NCI-H2081 treated with DMSO at 0.1 percent for 48 hours (cell line): ENCODE measurements around the gene RABAC1.
"Not testable (repeated sequence)": the region's sequence is repeated elsewhere in the genome, so short reads cannot be mapped to it uniquely, and the experiment has no call there.

Experiments
- DNase-seq: peaks from one replicate; lab custom pipeline; 2025; lab: John Stamatoyannopoulos, UW

RABAC1 gene

DNA sequence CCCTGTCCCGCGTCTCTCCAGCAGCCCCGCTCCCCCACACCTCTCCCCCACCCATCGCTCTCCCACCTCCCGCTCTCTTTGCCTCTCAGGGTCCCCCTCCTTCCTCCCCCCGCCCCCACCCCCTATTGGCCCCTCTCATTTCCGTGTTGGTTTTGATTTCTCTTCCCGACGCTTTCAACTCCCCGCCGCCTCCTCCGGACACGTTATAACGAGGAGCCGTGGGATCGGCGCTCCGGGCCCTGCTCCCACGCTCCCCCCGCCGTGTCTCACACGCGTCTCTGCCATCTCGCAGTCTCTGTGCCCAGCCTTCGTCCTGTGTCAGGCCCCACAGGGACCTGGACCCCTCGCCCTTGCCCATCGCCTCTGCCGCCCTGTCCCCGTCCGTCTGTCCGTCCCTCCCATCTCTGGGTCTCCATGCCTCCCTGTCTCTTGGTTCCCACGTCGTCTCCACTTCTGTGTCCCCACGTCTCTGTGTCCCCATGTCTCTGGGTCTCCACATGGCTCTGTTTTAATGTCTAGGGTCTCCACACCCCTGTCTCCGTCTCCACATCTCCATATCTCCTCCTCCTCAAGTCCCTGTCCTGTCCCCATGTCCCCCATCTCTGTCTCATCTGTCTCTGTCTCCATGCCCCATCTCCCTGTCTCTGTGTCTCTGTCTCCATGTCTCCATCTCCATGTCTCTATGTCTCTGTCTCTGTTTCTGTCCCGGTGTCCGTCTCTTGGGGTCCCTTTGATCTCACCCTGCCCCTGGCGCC, 43.9 kb downstream of the RABAC1 start:
- no peak for DNase-seq

DNA sequence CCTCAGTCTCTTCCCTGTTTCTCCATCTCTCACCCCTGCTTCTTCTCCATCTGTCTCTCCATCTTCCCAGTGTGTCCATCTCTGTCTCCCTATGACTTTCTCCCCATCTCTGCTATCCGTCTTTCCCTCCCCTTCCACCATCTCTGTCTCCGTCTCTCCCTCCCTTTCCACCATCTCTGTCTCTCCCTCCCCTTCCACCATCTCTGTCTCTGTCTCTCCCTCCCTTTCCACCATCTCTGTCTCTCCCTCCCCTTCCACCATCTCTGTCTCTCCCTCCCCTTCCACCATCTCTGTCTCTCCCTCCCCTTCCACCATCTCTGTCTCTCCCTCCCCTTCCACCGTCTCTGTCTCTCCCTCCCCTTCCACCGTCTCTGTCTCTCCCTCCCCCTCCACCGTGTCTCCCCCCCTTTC, 44.7 kb downstream of the RABAC1 start:
- DNase-seq, result not testable (repeated sequence)

DNA sequence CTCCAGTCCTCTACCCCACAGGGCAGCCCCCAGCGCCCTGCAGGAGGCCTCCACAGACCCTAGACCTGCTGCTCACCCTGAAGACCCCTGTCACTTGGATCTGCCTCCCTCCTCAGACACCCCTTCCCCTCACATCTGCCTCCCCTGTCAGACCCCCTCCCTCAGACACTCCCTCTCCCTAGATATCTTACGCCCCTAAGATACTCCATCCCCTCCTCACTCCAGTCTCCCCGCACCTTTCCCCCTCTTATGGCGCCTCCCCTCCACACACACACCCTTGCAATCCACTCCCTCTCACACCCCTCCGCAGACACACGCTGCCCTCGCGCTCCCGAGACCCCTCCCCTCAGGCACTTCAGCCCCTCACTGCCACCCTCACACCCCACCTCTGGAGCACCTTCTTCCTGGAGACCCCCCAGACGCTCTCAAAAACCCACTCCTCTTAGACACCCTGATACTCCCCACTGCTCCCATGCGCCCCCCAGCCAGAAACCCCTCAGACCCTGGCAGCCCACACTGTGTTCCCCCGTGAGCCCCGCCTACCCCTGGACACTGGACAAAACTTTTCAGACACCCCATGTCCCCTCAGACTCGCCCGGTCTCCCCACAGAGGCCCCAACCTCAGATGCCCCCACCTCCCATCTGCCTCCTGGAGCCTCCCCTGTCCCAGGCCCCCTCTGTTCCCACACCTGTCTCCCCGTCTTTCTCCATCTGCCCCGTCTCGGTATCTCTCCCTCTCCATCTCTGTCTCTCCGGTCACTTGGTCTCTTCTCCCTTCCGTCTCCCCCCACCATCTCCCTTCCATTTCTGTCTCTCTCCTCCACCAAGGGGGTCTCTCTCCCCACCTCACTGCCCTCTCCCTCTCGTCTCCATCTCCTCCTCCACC, 45.3 kb downstream of the RABAC1 start:
- DNase-seq, result no peak

DNA sequence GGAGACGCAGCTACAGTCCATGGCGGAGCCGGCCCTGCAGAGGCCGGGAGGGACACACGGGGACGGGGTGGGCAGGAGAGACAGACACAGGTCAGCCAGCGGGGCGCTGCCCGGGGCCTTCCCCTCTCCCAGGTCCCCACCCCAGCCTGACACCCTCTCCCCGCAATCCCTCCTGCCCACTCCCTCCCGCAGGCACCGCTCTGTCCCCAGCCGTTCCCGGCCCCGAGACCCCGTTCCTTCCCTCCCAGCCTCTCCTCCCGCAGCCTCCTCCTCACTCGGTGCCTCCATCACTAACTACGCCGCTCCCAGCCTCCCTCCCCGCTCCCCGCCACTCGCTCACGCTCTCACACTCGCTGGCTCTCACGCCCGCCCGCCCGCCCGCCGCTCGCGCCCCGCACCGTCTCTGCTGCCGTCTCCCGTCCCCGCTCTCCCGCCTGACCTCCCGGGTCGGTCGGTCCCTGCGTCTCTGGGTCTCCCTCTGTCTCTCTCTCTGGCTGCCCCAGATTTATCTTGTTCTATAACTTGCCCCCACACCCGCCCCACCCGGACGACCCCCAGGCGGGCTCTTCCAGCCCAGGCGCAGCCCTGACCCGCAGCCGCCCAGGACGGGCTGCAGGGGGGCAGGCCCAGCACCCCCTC, 46.1 kb downstream of the RABAC1 start:
- DNase-seq, result no peak

DNA sequence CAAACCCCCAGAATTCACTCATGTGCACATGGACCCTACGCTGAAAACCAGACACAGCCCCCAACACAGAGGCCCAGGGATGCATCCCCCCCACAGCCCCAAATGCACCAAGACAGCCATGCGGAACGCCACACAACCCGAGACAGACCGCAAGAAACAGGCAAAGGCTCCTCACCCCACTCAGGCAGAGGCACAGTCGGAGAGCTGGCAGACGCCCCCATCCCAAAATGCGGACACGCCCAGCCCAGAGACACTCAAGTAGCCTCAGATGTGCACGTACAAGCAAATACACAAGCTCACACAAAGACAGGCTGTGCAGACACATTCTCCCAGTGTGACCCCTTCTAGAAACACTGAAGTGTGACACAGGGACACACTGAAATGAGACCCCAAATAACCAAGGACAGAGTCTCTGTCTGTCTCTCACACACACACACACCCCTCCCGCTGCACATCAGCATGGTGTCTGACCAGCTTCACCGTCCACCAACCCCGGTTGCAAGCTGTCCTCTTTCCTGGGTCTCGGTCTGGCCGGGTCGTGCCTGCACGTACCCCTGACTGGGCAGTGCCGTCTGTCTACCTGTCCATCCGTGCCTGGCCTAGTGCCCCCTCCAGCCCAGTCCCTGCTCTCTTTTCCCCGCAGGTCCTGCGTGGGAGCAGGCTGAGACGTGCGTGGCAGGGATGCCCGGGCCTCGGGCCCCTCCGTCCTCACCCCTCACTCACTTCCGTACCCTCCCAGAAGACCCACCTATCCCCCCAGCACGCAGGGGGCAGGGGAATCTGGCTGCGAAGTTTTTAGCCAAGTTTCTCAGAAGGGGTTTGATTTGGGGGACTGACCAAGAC, 47.0 kb downstream of the RABAC1 start:
- no peak for DNase-seq

DNA sequence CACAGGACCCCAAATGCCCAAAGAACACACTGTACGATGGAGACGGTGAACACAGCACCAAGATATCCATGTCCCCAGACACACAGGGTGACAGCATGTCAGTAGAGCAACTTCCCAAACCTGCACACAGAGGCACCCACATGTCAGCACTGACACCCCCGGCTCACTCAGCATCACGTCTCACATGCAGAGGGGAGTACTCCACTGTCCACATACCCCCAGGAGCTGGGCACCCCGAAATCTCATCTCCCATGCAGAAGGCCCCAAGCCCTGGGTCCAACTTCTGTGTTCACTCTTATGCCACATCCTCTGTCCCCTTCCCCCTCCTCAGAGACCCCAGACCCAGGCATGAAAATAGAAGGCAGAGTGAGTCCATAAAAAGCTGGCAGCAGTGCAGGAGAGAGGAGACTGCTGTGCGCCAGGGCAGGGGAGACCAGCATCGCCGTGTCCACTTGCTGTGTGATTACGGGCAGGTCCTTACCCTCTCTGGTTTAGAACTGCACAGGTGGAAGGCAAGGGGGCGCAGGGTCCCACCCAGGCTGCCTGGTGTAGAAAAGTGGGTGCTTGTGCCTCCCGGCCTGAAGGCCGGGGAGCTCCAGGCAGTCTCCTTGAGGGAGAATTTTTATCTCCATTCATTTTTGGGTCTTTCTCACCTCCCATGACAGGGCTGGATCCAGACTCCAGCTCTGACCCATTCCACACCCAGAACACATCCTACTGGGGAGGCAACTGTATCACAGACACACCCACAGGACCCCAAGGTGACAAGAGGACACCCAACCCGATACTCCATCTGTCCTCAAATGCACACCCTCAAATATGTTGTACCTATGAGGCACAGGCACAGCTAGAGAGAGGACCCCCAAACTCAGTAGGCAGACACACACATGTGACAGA, 47.9 kb downstream of the RABAC1 start:
- DNase-seq, result no peak

DNA sequence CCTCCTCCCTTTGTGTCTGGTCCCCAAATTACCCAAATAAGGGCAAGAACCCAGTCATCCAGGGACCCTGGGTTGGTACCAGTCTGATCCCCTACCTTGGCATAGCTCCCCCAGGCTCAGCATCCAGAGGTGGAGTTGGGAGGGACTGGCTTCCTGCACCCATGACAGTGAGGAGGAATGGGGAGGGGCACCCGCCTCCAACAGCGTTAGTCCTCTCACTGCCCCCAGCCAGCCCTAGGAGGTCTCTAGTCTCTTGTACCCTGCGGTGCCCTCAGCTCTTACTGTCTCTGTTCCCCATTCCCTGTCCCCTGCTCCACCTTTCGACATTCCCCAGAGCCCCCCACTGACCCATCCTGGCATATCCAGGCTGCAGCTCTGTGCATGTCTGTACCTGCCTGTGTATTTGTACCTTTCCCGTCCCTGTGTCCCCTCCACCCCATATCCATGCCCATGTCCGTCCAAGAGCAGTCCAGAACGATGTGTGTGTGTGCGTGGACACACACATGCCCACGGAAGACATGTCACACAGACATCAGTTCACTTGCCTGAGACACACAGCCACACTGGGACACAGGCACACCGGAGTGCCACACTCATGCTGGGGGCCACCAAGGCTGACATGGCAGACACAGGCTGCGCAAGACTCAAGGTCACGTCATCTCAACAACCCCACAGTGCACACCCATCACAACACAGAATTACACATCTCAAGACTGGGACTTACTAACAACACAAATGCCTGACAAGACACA, 48.7 kb downstream of the RABAC1 start:
- no peak for DNase-seq

DNA sequence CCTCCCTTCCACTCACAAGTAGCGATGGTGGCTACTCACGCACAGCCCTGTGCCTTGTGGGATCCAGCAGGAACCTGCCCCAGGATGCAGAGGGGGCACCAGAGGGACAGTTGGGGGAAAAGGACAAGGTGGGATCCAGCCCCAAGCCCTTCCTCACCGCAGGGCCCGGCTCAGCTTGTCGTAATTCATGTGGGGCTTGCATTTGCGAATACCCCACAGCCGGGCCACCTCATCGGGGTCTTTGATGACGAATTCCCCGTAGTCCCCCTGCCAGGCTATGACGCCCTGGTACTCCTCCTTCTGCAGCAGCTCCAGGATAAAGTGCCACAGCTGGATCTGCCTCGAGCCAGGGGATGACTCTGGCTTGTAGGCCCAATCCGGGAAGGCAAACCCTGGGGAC, 49.4 kb downstream of the RABAC1 start:
- no peak for DNase-seq

DNA sequence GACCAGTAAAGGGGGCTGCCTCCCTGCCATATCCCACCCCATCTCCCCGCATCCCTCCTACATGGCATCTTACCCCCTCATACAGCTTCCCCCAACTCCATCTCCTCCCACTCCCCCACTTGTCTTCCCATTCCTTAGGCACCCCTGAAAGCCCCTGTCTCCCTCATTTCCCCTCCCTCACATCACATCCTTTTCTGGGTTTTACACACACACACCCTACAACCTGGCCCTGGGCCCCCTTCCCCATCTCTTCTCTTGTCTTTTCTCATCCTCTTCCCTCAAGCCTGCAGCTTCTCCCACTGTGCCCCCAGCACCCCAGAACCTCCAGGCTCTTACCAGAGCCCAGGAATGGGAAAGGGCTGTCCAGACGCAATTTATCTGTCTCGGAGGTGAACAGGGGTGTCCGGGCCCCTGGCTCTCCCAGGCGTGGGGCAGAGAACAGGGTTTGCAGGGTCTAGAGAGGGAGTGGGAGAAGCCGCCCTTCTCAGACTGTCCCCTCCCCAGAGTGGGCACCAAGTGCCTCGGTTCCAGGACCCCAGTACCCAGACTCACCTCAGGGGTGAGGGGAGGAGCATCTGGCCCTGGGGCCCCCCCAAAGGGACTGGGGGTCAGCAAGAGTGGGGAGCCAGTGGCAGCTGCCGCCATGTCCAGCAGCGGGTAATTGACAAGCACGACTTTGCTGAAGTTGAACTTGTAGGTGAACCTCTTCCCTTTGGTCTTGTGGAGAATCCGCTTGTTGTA, 50.2 kb downstream of the RABAC1 start:
- DNase-seq, result no peak

DNA sequence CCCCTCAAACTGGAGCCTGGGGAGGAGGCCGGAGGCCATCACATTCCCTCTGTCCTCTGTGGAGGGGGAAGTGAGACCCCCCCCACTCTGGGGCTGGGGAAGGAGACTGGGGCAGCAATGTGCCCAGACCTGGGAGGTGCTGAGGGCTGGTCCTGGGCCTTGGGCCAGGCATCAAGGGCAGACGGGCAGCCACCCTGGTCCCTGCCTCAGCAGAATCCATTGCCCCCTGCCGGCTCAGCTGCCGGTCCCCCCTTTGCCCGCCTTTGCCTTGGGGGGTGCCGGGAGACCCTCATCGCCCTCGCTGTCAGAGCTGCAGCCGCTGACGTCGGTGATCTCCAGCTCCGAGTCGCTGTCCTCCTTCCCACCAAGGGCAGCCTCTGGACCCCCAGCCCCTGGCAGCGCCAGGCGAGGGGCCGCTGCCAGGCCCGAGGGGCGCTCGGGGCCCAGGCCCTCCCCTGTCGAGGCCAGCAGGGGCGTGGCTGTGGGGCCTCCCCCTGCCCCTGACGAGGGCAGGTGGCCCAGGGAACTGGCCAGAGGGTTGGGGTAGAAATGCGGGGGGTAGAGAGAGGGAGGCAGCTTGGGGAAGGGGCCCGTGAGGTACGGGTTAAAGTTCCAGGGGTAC, 51.0 kb downstream of the RABAC1 start:
- no peak for DNase-seq

DNA sequence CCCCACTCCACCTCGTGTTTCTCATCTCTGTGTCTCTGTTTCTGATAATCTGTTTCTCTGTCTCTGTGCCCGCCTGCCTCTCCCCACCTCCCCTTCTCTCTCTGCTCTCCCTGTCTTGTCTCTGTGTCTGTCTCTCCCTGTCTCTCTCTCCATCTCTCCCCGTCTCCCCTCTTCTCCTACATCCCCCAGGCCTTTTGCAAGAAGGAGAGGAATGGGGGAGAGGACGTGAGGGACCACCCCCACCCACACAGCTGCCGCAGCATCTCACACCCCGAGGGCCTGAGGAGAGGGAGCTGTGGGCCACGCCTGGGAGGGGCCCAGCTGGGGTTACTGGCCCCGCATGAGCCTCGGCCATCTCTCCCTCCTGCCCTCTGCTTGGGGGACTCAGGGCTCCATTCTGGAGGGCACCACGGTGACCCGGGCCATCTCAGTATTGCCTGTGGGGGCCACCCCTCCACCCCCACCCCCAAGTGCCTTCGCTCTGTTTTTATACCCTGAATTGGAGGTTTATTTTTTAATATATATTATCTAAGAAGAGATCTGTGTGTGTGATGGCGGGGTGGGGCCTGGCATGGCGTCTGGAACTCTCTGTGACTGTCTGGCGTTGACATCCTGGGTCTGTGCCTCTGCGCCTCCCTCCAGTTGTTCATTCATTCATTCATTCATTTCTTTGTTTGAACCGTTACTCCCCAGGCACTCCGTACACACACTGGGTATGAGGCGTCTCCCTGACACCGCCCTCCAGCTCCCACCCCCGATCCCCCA, 52.0 kb downstream of the RABAC1 start:
- no peak for DNase-seq
